Glutamatergic neuron (in vitro differentiated cells): ENCODE measurements around the gene MBD3L5. TPM values are rescaled to one million over a fixed set of nuclear protein-coding genes. Genes with fewer than 3 reads are reported as not detected.
A peak's percentile ranks its signal among the peaks of the same experiment; 100 is the strongest.
"Not testable (repeated sequence)": the region's sequence is repeated elsewhere in the genome, so short reads cannot be mapped to it uniquely, and the experiment has no call there.

ENCODE experiments used
- DNase-seq: peaks from one replicate; pipeline ENCODE4 v3.0.0; 2022
- H3K27ac Mint-ChIP-seq: one replicate; pipeline ENCODE4 v1.8.0; 2020; ENCODE audit warnings: mild to moderate bottlenecking, mixed read lengths, inconsistent platforms; ENCODE audit not compliant: unreplicated experiment
- H3K27me3 Mint-ChIP-seq: one replicate; pipeline ENCODE4 v1.8.0; 2020; ENCODE audit warnings: mild to moderate bottlenecking, moderate library complexity, mixed read lengths, inconsistent platforms; ENCODE audit not compliant: unreplicated experiment
- H3K36me3 Mint-ChIP-seq: one replicate; pipeline ENCODE4 v1.8.0; 2020; ENCODE audit warnings: mild to moderate bottlenecking, mixed read lengths, inconsistent platforms; ENCODE audit not compliant: unreplicated experiment
- H3K4me1 Mint-ChIP-seq: one replicate; pipeline ENCODE4 v1.8.0; 2020; ENCODE audit warnings: mild to moderate bottlenecking, low read depth, mixed read lengths, inconsistent platforms; ENCODE audit not compliant: unreplicated experiment
- H3K4me3 Mint-ChIP-seq: one replicate; pipeline ENCODE4 v1.8.0; 2020; ENCODE audit warnings: mild to moderate bottlenecking, mixed read lengths, inconsistent platforms; ENCODE audit not compliant: unreplicated experiment
- H3K9me3 Mint-ChIP-seq: one replicate; pipeline ENCODE4 v1.8.0; 2020; ENCODE audit warnings: mild to moderate bottlenecking, moderate library complexity, mixed read lengths, inconsistent platforms; ENCODE audit not compliant: unreplicated experiment
- CTCF ChIP-seq: fragments of 200-600 bp; sonication (generic); IDR thresholded peaks from one replicate; pipeline ENCODE4 v1.5.0; 2021; ENCODE audit not compliant: partially characterized antibody, unreplicated experiment
- long read RNA-seq: library from polyadenylated mRNA; unstranded; transcript quantifications from one replicate; pipeline ENCODE4 v2.0.0, GENCODE V29; 2020; ENCODE audit not compliant: unreplicated experiment
- total RNA-seq: library from RNA; stranded (reverse); fragmentation: NEBNext Ultra II Directional; extraction: Animal tissue kit (Norgen Biotek cat#: 25700); gene quantifications from one replicate; pipeline ENCODE4 v1.2.1, GENCODE V29; 2021; ENCODE audit not compliant: unreplicated experiment

Gene MBD3L5
- not detected for total RNA-seq
- long read RNA-seq: 0 reads

DNA sequence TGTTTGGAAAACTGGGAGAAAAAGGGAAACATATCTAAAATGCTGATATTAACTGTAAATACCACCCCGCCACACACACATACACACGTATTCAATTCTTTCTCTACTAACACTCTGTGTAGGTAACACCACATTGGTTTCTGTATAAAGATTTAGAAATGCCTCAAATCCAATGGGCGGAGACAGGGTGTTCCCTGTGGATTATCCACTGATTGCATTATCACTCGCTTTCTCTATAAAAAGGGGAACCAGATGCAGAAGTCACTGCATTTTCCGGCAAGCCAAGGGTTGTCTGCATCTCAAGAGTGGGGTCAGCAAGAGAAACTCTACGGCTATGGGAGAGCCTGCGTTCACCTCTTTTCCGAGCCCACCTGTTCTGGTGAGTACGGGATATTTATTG lies at the start of gene MBD3L5:
Gene MBD3L5, plus strand, starts transcription at position 301 of the 400 bp plus-strand sequence. Its CDS starts 34 bp downstream, at position 335.
- not testable (repeated sequence) for H3K4me1 Mint-ChIP-seq, DNase-seq, H3K36me3 Mint-ChIP-seq

GRCh38 chr19:6983448-6983847 lies 46.9 kb upstream of the MBD3L5 start:
- H3K36me3 Mint-ChIP-seq: peaks cover 7% of the 10 kb centered on the region

More for the DNA sequence above, at the start of gene MBD3L5:
- not testable (repeated sequence) for H3K27me3 Mint-ChIP-seq, H3K27ac Mint-ChIP-seq, H3K4me3 Mint-ChIP-seq, H3K9me3 Mint-ChIP-seq

GRCh38 chr19:6987850-6988249 lies 42.5 kb upstream of the MBD3L5 start:
- H3K9me3 Mint-ChIP-seq: peaks cover 13% of the 10 kb centered on the region
- H3K4me3 Mint-ChIP-seq: no peak overlapping the region
- H3K36me3 Mint-ChIP-seq: peaks cover 7% of the 10 kb centered on the region
- H3K27ac Mint-ChIP-seq: no peak overlapping the region
- no peaks in the 10 kb centered on the region for H3K4me1 Mint-ChIP-seq
- no peak for TF ChIP-seq CTCF
- DNase-seq: no peak
- H3K27me3 Mint-ChIP-seq: no peaks in the 10 kb centered on the region

More at GRCh38 chr19:6983448-6983847, 46.9 kb upstream of the MBD3L5 start:
- no peak for TF ChIP-seq CTCF
- no peak overlapping the region for H3K4me3 Mint-ChIP-seq
- no peaks in the 10 kb centered on the region for H3K27me3 Mint-ChIP-seq
- DNase-seq: no peak
- no peak overlapping the region for H3K27ac Mint-ChIP-seq
- no peaks in the 10 kb centered on the region for H3K4me1 Mint-ChIP-seq
- peaks cover 4% of the 10 kb centered on the region for H3K9me3 Mint-ChIP-seq

- no peak for DNase-seq
- no peaks in the 10 kb centered on the region for H3K27me3 Mint-ChIP-seq
- peaks cover 7% of the 10 kb centered on the region for H3K36me3 Mint-ChIP-seq
- H3K4me1 Mint-ChIP-seq: no peaks in the 10 kb centered on the region
- TF ChIP-seq CTCF: no peak
- H3K9me3 Mint-ChIP-seq: peaks cover 13% of the 10 kb centered on the region
- H3K27ac Mint-ChIP-seq: no peak overlapping the region
- no peak overlapping the region for H3K4me3 Mint-ChIP-seq
These were observed 42.1 kb upstream of the MBD3L5 start for GRCh38 chr19:6988257-6988656.

GRCh38 chr19:6995054-6995453 lies 35.3 kb upstream of the MBD3L5 start:
- Mint-ChIP-seq H3K27me3 (peaks cover 5% of the 10 kb centered on the region), H3K9me3 (peaks cover 17% of the 10 kb centered on the region), H3K27ac (peak overlapping the region; percentile 74), H3K4me1 (no peaks in the 10 kb centered on the region), H3K36me3 (peaks cover 11% of the 10 kb centered on the region), H3K4me3 (no peak overlapping the region)
- no peak for DNase-seq
- TF ChIP-seq CTCF: no peak
